Erythroblast (primary cell): ENCODE data around the gene FANCC.

Experiments
- GATA1 ChIP-seq: IDR thresholded peaks from 2 replicates; pipeline ENCODE4 v1.6.1; 2011; ENCODE audit warnings: low read depth, mild to moderate bottlenecking, control low read depth, low read length, moderate library complexity
- POLR2A ChIP-seq: IDR thresholded peaks from 2 replicates; pipeline ENCODE4 v1.6.1; 2011; ENCODE audit warnings: mild to moderate bottlenecking, low read length

DNA sequence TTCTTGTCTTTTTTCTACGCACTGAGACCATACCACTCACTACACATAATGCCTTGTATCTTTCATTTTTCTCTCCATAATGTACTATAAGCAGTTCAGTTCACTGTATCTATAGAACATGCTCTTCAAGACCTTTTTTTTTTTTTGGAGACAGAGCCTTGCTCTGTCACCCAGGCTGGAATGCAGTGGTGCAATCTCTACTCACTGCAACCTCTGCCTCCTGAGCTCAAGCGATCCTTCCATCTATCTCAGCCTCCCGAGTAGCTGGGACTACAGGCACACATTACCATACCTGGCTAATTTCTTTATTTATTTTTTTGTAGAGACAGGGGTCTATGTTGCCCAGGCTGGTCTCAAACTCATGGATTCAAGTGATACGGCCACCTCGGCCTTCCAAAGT lies 208.7 kb downstream of the FANCC start:
- TF ChIP-seq POLR2A (no peak), GATA1 (no peak)
